Duodenal mucosa (tissue), 2 donors: Measurements from ENCODE around the gene NDUFB7.
"Not testable (repeated sequence)": the region's sequence is repeated elsewhere in the genome, so short reads cannot be mapped to it uniquely, and the experiment has no call there.

ENCODE experiments used
- H3K27ac ChIP-seq: one replicate; pipeline ENCODE4 v1.7.0; 2013; ENCODE audit warnings: low read depth, low read length
- H3K27me3 ChIP-seq, 2 donors: one replicate each; pipeline ENCODE4 v1.7.0; 2013; ENCODE audit warnings: low read length in 2 of 2, control low read depth in 1 of 2; ENCODE audit not compliant: insufficient read depth in 2 of 2, control insufficient read depth in 1 of 2
- H3K36me3 ChIP-seq, 2 donors: one replicate each; pipeline ENCODE4 v1.7.0; 2013; ENCODE audit warnings: low read length in 2 of 2, control low read depth in 1 of 2; ENCODE audit not compliant: insufficient read depth in 2 of 2, control insufficient read depth in 1 of 2
- H3K4me1 ChIP-seq, 2 donors: one replicate each; pipeline ENCODE4 v1.7.0; 2013; ENCODE audit warnings: low read length in 2 of 2, control low read depth in 1 of 2; ENCODE audit not compliant: insufficient read depth in 2 of 2, control insufficient read depth in 1 of 2
- H3K4me3 ChIP-seq, 2 donors: one replicate each; pipeline ENCODE4 v1.7.0; 2013; ENCODE audit warnings: low read length in 2 of 2, low read depth in 1 of 2
- H3K9ac ChIP-seq, 2 donors: one replicate each; pipeline ENCODE4 v1.7.0; 2013; ENCODE audit warnings: low read length in 2 of 2, low read depth in 1 of 2
- H3K9me3 ChIP-seq, 2 donors: one replicate each; pipeline ENCODE4 v1.7.0; 2013; ENCODE audit warnings: low read length in 2 of 2, control low read depth in 1 of 2; ENCODE audit not compliant: control insufficient read depth in 1 of 2

Gene NDUFB7

DNA sequence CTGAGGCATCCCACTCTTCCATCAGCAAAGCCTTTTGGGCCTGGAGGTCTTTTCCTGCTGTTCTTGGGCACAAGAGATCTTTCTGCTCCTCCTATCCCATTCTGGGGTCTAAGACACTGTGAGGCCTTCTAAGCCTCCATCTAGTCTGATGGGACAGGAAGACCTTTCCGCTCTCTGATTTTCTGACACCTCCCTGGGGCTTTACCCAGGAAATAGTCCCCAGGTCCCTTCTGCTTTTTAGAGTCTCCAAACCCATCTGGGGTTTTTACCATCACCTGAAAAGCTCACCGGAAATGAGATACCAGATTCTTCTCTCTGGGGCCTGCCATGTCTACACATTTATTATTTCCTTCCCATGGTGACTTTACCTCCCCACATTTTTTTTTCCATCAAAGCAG, 32.1 kb upstream of the NDUFB7 start:
- Histone ChIP-seq H3K9ac (no peak overlapping the region), H3K4me1 (no peaks in the 10 kb centered on the region), H3K27ac (no peak overlapping the region), H3K4me3 (no peak overlapping the region), H3K27me3 (no peaks in the 10 kb centered on the region), H3K36me3 (no peaks in the 10 kb centered on the region), H3K9me3 (no peaks in the 10 kb centered on the region)

DNA sequence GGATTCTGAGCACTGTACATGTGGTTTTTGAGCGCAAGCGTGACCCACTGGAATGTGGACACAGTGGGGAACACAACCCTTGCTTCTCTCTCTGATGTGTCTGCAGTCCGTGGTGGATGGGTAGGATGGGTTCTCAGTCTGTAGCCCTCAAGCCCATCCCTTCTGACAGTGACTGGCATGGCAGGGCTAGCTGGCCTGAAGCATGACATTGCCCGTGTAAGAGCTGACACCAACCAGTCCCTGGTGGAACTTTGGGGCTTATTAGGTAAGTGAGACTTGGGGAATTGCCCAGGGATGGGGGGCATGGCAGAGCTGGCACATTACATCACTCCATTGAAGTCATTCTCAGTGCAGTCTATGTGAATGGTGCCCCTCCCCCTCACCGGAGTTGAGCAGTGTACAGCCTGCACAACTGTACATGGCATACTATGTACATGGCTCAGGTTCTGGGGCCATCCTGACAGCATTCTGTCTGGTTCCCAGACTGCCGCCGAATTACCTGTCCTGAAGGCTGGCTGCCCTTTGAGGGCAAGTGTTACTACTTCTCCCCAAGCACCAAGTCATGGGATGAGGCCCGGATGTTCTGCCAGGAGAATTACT, 27.8 kb upstream of the NDUFB7 start:
- Histone ChIP-seq H3K9me3 (no peaks in the 10 kb centered on the region), H3K27ac (no peak overlapping the region), H3K27me3 (no peaks in the 10 kb centered on the region), H3K9ac (no peak overlapping the region), H3K4me3 (no peak overlapping the region), H3K4me1 (no peaks in the 10 kb centered on the region), H3K36me3 (no peaks in the 10 kb centered on the region)

DNA sequence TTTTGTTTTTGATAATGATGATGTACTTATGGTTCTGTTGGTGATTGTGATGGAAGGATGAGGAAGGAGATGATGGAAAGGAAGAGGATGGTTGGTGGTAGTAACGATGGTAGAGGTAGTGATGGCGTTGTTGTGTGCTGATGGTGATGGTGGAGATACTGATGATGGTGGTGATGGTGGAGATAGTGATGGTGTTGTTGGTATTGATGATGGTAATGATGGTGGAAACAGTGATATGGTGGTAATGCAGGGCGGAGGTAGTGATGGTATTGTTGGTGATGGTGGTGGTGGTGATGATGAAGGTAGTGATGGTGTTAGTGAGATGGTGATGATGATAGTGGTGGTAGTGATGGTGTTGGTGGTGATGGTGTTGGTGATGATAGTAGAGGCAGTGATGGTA, 23.7 kb upstream of the NDUFB7 start:
- Histone ChIP-seq H3K9me3 (no peaks in the 10 kb centered on the region), H3K4me1 (no peaks in the 10 kb centered on the region), H3K27ac (no peak overlapping the region), H3K9ac (no peak overlapping the region), H3K27me3 (no peaks in the 10 kb centered on the region), H3K36me3 (no peaks in the 10 kb centered on the region), H3K4me3 (no peak overlapping the region)

DNA sequence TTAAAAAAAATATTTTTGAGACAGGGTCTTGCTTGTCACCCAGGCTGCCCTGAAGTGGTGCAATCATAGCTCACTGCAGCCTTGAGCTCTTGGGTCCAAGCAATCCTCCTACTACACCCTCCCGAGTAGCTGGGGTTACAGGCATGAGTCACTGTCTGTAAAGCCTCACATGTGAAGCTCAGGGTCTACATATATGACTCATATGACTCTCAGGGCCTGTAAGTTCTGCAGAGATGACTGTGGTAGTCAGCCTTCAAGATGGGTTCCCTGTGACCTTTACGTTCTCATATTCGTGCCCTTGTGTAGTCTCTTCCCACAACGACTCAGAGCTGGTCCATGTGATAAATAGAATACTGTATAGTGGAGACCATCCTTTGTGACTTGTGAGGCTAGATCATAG, 17.6 kb upstream of the NDUFB7 start:
- H3K9ac ChIP-seq, H3K9me3 ChIP-seq, H3K27me3 ChIP-seq, H3K4me1 ChIP-seq, H3K36me3 ChIP-seq, H3K27ac ChIP-seq, H3K4me3 ChIP-seq: not testable (repeated sequence)

DNA sequence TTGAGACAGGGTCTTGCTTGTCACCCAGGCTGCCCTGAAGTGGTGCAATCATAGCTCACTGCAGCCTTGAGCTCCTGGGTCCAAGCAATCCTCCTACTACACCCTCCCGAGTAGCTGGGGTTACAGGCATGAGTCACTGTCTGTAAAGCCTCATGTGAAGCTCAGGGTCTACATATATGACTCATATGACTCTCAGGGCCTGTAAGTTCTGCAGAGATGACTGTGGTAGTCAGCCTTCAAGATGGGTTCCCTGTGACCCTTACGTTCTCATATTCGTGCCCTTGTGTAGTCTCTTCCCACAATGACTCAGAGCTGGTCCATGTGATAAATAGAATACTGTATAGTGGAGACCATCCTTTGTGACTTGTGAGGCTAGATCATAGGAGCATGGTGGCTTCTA, 13.3 kb upstream of the NDUFB7 start:
- H3K9me3 ChIP-seq, H3K27me3 ChIP-seq, H3K4me3 ChIP-seq, H3K36me3 ChIP-seq, H3K9ac ChIP-seq, H3K4me1 ChIP-seq, H3K27ac ChIP-seq: not testable (repeated sequence)

DNA sequence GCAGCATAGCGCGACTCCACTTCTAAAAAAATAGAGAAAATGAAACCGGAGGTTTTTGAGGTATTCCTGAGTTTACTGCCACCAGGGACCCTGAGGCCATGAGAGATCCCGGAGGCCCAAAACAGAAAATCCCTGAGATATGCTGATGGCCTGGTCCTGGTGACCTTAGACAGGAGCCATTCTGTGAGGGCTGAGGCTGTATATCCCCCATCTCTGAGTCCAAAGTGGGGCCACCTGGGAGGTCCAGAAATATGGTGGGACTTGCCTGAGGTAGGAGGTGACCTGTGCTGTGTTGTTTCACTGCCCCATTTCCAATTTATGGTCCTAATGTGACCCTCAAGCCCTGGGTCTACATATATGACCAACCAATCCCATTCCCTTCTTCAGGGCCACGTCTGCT, 12.5 kb upstream of the NDUFB7 start:
- not testable (repeated sequence) for H3K36me3 ChIP-seq, H3K27me3 ChIP-seq, H3K4me3 ChIP-seq, H3K9ac ChIP-seq, H3K27ac ChIP-seq, H3K4me1 ChIP-seq, H3K9me3 ChIP-seq

DNA sequence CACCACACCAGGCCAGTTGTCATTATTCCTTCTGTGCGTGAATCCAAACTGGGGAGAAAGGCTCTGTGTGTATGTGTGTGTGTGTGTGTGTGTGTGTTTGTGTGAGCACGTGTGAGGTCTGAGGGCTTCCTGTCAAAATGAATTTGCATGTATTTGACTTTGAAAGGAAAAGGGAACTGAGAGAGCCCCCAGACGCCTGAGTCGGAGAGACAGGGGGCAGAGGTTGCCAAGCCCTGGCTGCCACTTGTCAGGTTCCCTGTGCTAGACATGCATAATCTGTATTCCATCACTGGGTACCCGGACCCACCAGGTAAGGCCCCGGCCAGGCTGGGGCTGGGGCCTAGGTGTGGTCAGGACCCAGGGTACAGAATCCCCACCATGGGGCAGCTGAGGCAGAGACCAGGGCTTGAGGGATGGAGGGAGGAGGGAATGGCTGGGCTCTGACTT, 11.1 kb upstream of the NDUFB7 start, which contains the start of gene CLEC17A:
CLEC17A (plus strand) TSS at position 191 of the 447 bp plus-strand sequence; CDS start at position 268, 77 bp downstream.
- Histone ChIP-seq H3K4me3 (no peak within 1 kb of the TSS), H3K4me1 (no peaks in the 10 kb centered on the region), H3K9ac (no peak within 1 kb of the TSS), H3K27me3 (no peaks in the 10 kb centered on the region), H3K9me3 (no peaks in the 10 kb centered on the region), H3K27ac (no peak within 1 kb of the TSS), H3K36me3 (no peaks in the 10 kb centered on the region)

DNA sequence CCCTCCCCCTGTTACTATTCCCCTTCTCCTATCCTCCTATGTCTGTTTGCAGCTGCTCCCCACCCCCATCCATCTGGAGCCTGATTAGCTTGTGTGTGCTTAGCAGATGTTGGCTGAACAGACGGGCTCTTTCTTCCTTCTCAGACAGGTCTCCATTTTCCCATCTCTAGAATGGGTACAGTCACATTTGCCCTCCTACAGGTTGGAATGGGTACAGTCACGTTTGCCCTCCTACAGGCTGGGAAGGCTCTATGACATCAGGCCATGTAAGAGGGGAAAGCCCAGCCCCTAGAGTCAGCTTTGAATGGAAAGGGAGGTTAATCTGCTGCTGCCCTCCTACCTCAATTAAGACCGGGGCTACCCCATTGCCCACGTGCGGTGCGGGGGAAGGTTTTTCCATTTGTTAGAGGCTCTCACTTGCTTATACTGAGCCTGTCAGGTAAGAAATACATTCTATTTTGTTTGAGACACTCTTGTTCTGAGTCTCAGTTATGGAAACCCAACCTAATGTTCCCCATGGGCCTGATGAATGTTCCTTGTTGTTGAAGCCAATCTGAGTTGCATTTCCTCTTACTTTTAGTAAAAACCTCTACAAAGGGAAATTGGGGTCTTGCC, 8.9 kb upstream of the NDUFB7 start:
- H3K4me1 ChIP-seq: no peaks in the 10 kb centered on the region
- no peak overlapping the region for H3K4me3 ChIP-seq
- no peaks in the 10 kb centered on the region for H3K27me3 ChIP-seq
- H3K27ac ChIP-seq: no peak overlapping the region
- H3K9ac ChIP-seq: no peak overlapping the region
- H3K36me3 ChIP-seq: no peaks in the 10 kb centered on the region
- no peaks in the 10 kb centered on the region for H3K9me3 ChIP-seq

DNA sequence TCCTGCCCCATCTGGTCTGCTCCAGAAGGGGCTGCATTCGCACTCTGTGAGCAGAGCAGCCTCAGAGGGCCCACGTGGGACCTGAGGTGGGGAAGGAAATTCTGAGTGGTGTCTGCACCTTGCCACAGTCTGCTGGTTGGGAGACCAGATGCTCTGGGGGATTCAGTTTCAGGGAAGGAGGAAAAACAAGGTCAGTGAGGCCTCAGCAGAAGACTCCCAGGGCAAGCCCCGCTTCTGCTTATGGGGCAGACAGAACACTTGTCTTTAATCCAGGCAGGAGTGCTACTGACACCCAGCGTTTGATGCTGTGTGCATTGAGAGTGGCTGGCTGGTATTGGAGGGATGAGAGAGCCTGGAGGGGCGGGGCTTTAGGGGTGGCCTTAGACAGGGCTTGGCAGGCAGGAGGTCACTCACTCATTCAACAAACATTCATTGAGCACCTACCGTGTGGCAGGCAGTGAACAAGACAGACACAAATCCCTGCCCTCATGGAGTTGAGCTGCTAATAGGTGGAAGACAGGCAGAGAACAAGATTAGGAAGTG, 6.1 kb upstream of the NDUFB7 start:
- peaks cover 0 to 10% of the 10 kb centered on the region in 2 donors for H3K4me1 ChIP-seq
- no peak overlapping the region for H3K9ac ChIP-seq
- H3K36me3 ChIP-seq: no peaks in the 10 kb centered on the region
- no peaks in the 10 kb centered on the region for H3K9me3 ChIP-seq
- H3K27ac ChIP-seq: no peak overlapping the region
- H3K4me3 ChIP-seq: no peak overlapping the region
- H3K27me3 ChIP-seq: no peaks in the 10 kb centered on the region

DNA sequence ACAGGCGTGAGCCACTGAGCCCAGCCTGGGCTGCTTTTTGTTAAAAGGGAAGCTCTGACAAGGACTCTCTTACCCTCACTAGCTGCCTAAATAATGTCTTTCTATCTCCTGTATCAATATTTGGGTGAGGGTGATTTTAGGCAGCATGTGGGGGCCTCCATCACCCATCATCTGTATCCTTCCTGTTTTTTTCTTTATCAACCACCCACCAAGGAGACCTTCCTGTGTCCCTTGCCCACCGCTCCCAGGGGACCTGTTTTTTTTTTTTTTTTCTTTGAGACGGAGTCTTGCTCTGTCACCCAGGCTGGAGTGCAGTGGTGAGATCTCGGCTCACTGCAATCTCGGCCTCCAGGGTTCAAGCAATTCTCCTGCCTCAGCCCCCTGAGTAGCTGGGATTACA, 5.4 kb upstream of the NDUFB7 start:
- no peaks in the 10 kb centered on the region for H3K27me3 ChIP-seq
- H3K4me3 ChIP-seq: no peak overlapping the region
- peaks cover 0 to 10% of the 10 kb centered on the region in 2 donors for H3K4me1 ChIP-seq
- no peak overlapping the region for H3K27ac ChIP-seq
- H3K36me3 ChIP-seq: no peaks in the 10 kb centered on the region
- no peak overlapping the region for H3K9ac ChIP-seq
- H3K9me3 ChIP-seq: no peaks in the 10 kb centered on the region
